Upper lobe of right lung (tissue), 1 donor: ENCODE results near the gene GABRA4. TPM values are rescaled to one million over a fixed set of nuclear protein-coding genes. Genes with fewer than 3 reads are reported as not detected.

Experiments used
- ATAC-seq: fragments of 200-7000 bp; cut with Tn5 transposase; one replicate; pipeline ENCODE4 v1.9.1; 2020; ENCODE audit warnings: mild to moderate bottlenecking, moderate library complexity
- DNase-seq: peaks from one replicate; pipeline ENCODE4 v3.0.0-alpha.2; 2020
- H3K27ac ChIP-seq: fragments of 200-600 bp; one replicate; pipeline ENCODE4 v1.8.0; 2022
- H3K27me3 ChIP-seq: fragments of 200-600 bp; one replicate; pipeline ENCODE4 v1.8.0; 2022; ENCODE audit warnings: mild to moderate bottlenecking
- H3K36me3 ChIP-seq: fragments of 200-600 bp; one replicate; pipeline ENCODE4 v1.8.0; 2022
- H3K4me1 ChIP-seq: fragments of 200-600 bp; one replicate; pipeline ENCODE4 v1.8.0; 2022
- H3K4me3 ChIP-seq: fragments of 200-600 bp; one replicate; pipeline ENCODE4 v1.8.0; 2022; ENCODE audit warnings: mild to moderate bottlenecking
- H3K9me3 ChIP-seq: fragments of 200-600 bp; one replicate; pipeline ENCODE4 v1.8.0; 2022
- CTCF ChIP-seq: fragments of 200-600 bp; IDR thresholded peaks from one replicate; pipeline ENCODE4 v1.8.0; 2022; ENCODE audit warnings: antibody characterized with exemption
- intact Hi-C: fragments of 100-400 bp; cut with DNase I; formaldehyde crosslinking; loops from one replicate; pipeline ENCODE4 v1.11.0; 2022
- total RNA-seq: library from RNA; stranded (reverse); fragmentation: NEBNext Ultra II Directional; extraction: Animal tissue kit (Norgen Biotek cat#: 25700); gene quantifications from one replicate; pipeline ENCODE4 v1.2.1, GENCODE V29; 2021
- donor health status: DM: no; HTN: yes; CAD: no; lungs with severe emphysema.

Gene GABRA4
- total RNA-seq, 1 donor from 2014 or later: not detected

DNA sequence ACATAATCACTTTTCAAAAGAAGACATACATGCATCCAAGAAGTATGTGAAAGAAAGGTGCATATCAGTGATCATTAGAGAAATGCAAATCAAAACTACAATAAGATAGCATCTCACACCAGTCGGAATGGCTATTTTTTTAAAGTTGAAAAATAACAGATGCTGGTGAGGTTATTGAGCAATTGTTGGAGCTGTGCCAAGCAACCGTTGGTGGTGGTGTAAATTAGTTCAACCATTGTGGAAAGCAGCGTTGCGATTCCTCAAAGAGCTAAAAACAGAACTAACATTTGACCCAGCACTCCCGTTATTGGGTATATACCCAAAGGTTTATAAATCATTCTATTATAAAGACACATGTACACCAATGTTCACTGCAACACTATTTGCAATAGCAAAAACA lies 98.6 kb downstream of the GABRA4 start:
- H3K9me3 ChIP-seq: no peaks in the 10 kb centered on the region
- H3K27ac ChIP-seq: no peak overlapping the region
- DNase-seq (no peak), ATAC-seq (no peak)
- H3K36me3 ChIP-seq: no peaks in the 10 kb centered on the region
- no peaks in the 10 kb centered on the region for H3K4me1 ChIP-seq
- H3K27me3 ChIP-seq: no peaks in the 10 kb centered on the region
- intact Hi-C loops: no loop called here
- H3K4me3 ChIP-seq: no peak overlapping the region
- no peak for TF ChIP-seq CTCF

- H3K36me3 ChIP-seq: no peaks in the 10 kb centered on the region
- ATAC-seq (no peak), DNase-seq (no peak)
- no peak overlapping the region for H3K4me3 ChIP-seq
- H3K27me3 ChIP-seq: no peaks in the 10 kb centered on the region
- TF ChIP-seq CTCF: no peak
- H3K27ac ChIP-seq: no peak overlapping the region
- no peaks in the 10 kb centered on the region for H3K9me3 ChIP-seq
- intact Hi-C loops: no loop called here
- H3K4me1 ChIP-seq: no peaks in the 10 kb centered on the region
These were observed 103.3 kb downstream of the GABRA4 start for GRCh38 chr4:46890056-46890455.

DNA sequence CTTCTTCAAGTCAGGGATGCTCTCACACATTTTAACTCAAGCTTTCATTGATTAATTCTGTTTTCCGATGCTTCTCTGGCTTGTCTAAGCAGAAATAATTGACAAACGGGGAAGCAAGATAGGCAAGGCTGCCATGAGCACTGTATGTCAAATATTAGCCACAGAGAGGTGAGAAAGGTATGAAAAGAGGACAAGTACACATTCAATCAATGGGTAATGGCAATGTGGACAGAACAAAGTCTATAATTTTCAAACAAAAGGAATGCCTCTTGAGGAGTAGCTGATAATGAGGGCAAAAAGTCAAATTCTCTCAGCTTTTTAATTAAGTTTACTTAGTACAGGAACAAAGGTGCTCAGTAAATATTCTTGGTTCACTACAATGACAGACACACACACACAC lies 104.0 kb downstream of the GABRA4 start:
- no peak for ATAC-seq
- no peaks in the 10 kb centered on the region for H3K9me3 ChIP-seq
- H3K36me3 ChIP-seq: no peaks in the 10 kb centered on the region
- no peaks in the 10 kb centered on the region for H3K4me1 ChIP-seq
- no peak overlapping the region for H3K27ac ChIP-seq
- intact Hi-C loops: no loop called here
- no peaks in the 10 kb centered on the region for H3K27me3 ChIP-seq
- no peak overlapping the region for H3K4me3 ChIP-seq
- TF ChIP-seq CTCF: no peak
- no peak for DNase-seq

DNA sequence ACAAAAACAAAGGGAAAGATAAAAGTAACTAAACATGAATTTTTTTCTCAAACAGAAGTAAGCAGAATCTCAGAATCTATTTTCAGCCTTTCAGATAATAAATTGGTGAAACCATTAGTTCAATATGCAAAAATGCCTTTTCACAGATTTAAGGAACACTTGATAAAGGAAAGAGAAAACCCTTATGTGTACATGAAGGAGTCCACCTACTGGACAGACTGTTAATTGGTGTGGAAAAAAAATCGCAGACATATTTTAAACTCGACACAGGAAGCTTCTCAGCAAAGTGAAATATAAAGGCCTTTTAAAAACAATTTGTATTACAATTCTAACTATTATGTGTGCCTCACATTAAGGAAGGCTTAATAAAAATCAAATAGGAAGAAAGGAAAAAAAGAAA lies 106.7 kb downstream of the GABRA4 start:
- DNase-seq: no peak
- no peaks in the 10 kb centered on the region for H3K4me1 ChIP-seq
- H3K27me3 ChIP-seq: no peaks in the 10 kb centered on the region
- ATAC-seq: no peak
- intact Hi-C loops: no loop called here
- no peak overlapping the region for H3K27ac ChIP-seq
- TF ChIP-seq CTCF: no peak
- H3K9me3 ChIP-seq: no peaks in the 10 kb centered on the region
- no peak overlapping the region for H3K4me3 ChIP-seq
- H3K36me3 ChIP-seq: no peaks in the 10 kb centered on the region

DNA sequence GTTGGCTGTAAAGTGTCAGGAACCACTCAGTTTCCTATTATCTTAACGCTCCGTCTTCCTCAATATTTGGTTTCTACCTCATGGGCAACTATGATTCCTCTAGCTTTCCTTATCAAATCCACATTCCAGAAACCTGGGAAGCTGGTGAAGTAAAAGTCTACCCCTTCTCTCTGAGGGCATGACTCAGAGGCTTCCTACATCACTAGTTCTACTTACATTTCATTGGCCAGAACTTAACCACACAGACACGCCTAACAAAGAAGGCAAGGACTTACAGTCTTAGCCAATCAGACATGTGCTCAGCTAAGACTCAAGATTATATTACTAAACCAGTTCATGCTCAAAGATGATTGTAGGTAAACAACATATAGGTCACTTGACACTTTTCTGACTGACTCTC lies 114.7 kb downstream of the GABRA4 start:
- no peaks in the 10 kb centered on the region for H3K4me1 ChIP-seq
- H3K9me3 ChIP-seq: no peaks in the 10 kb centered on the region
- H3K4me3 ChIP-seq: no peak overlapping the region
- H3K36me3 ChIP-seq: no peaks in the 10 kb centered on the region
- no peaks in the 10 kb centered on the region for H3K27me3 ChIP-seq
- ATAC-seq: no peak
- no peak for DNase-seq
- H3K27ac ChIP-seq: no peak overlapping the region
- intact Hi-C loops: no loop called here
- TF ChIP-seq CTCF: no peak

GRCh38 chr4:46874811-46875210 lies 118.6 kb downstream of the GABRA4 start:
- H3K4me1 ChIP-seq: no peaks in the 10 kb centered on the region
- H3K27ac ChIP-seq: no peak overlapping the region
- H3K4me3 ChIP-seq: no peak overlapping the region
- H3K9me3 ChIP-seq: no peaks in the 10 kb centered on the region
- H3K27me3 ChIP-seq: no peaks in the 10 kb centered on the region
- no peaks in the 10 kb centered on the region for H3K36me3 ChIP-seq
- intact Hi-C loops: no loop called here
- no peak for TF ChIP-seq CTCF
- DNase-seq (no peak), ATAC-seq (no peak)
